ENCODE measurements around the gene TUBB4B.

- TF ChIP-seq CTCF (conservative IDR thresholded peaks at IDR 0.05 in 1 of 2, IDR thresholded peaks at IDR 0.05 in 1 of 2; ENCODE audit: extremely low read depth in 1 of 2, insufficient read depth in 1 of 2, low read depth in 1 of 2, low read length in 2 of 2) (no peak), EZH2 (IDR thresholded peaks at IDR 0.05; ENCODE audit: borderline replicate concordance, low read length) (no peak)
These were observed 40.4 kb downstream of the TUBB4B start for GRCh38 chr9:137281345-137282116.
